Stimulated activated CD8-positive, alpha-beta memory T cell treated with anti-CD3 and anti-CD28 coated beads, Interleukin-4, amount 100 ng/mL, for 48 hours (primary cell): Measurements from ENCODE around the gene ARL11.

ENCODE experiments used
- DNase-seq: peaks from one replicate; pipeline ENCODE4 v3.0.0-alpha.2; 2020

ARL11 gene

DNA sequence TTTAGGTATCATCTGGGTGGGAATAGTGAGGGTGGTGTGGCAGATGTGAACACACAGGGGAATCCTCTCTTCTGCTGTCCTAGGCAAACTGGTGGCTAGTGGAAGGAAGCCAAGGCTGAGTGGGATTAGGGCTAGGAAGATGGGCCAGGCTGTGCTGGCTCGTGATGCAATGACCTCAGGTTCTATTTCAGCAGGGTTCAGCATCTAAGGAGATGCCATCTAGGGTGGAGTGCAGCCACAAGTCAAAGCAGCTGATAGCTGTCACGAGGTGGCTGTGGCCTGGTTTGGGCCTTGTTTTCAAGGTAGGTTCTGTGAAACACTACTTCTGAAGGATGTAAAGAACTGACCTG is 21.6 kb downstream of the ARL11 start:
- DNase-seq = no peak

DNA sequence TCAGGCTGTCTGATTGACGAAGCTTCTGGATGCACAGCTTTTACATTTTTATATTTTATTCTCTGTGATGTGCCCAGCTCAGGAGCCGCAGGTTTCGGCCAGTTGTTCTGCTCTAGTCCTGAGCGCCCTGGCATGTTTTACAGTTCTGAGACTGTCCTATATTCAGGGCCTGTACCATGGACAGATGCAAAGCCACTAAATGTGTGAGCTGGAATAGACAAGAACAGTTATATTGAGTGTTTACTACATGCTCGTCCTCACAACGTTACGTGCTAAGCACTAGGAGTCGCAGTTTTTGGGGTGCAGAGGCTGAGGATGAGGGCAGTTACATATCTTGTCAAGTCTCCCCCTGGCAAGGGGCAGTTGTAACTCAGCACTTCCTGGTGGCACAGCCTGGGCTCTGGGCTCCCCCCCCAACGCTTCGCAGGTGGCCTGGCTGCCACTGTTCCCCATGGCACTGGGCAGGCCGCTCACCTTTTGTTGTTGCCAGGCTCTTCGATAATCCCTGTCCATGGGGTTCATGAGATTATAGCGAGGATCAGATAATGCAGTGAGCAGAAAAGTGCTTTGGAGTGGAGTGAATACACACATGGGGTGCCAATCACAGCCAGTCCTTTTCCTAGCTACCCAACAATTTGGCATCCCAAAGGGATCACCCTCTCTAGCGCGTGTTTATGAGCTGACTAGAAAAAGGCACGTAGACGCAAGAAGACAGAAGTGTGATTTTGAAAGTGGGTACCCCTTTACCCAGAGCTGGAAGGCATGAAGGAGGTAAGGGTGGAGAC is 23.5 kb downstream of the ARL11 start:
- DNase-seq = no peak

DNA sequence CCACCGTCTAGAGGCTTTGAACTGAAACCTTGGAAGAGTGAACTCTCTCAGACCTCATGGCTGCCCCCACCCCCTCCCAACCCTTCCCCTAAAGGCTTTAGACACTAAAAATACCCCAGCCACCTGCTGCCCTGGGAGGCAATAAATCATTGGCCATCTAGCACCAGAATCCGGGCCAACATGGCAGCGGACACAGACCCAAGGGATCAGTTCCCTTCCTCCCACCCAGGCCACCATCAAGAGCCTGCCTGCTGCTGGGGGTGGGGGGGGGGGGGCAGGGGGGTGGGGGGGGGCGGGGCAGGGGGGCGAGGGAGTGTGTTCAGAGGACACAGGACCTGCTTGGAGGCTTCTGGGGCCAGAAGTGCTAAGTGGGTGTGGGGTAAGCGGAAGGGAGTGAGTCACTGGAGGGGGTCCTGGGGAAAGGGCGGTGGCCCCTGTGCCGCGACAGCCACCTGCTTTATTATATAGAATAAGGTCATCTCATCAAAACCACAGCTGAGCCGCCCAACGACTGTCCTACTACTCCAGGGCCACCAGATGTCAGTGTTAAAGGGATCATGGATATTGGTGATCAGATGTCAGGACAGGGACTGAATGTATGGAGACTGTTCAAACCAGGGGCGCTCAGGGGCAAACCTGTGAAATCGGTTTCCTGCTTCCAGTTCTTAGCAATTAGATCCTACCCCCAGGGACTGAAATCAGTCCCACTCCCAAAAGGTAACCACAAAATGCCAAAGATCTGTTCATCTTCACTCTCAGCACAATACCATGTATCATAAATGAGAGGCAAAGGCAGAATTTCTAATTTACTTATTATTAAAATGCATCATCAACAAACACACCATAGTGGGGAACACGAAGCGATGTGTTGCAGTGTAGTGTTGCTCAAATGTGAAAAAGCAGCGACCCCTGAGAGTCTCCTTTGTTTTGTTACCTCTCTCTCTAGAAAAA is 24.3 kb downstream of the ARL11 start:
- peak; percentile 29 for DNase-seq

DNA sequence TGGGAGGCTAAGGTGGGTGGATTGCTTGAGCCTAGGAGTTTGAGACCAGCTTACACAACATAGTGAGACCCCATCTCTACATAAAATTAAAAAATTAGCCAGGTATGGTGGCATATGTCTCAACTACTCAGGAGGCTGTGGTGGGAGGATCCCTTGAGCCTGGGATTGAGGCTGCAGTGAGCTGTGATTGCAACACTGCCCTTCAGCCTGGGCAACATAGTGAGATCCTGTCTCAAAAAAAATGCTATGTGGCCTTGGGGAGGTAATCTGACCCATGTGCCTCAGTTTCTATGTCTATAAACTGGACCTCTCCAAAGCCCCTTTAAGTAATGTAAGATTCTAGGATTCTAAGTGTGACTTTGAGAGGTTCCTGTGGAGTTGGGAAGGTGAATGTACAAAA is 25.2 kb downstream of the ARL11 start:
- DNase-seq = no peak

DNA sequence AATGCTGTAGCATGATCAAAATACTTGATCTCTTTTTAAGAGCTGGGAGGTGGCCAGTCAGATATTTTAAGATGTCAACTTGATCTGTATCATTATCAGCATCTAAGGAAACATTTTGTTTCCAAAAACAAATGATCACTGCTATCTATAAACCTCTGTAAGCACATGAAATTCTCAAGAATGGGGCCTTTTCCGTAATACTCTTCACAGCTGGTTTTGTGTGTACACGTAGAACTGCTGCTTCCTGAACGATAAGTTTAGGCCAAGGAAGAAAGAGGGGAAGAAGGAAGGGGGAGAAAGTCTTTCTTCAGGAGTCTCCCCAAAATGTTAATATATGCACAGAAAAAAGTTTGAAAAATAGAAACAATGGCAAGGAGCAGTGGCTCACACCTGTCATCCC is 25.7 kb downstream of the ARL11 start:
- DNase-seq = no peak

DNA sequence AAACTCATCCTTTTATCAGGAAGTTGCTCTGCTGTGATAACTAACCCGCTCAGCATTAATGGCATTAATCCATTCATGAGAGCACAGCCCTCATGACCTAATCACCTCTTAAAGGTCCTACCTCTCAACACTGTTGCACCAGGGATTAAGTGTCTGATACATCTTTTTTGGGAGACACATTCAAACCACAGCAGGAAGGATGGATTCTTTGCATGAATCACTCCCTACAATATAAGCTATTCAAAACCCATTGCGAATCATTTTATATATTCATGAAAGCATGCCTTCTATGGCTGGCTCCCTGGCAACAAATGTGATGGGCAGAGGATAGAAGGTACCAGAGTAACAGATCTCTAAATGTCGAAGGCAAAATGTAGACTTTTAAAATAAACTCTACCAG is 27.6 kb downstream of the ARL11 start:
- no peak for DNase-seq

DNA sequence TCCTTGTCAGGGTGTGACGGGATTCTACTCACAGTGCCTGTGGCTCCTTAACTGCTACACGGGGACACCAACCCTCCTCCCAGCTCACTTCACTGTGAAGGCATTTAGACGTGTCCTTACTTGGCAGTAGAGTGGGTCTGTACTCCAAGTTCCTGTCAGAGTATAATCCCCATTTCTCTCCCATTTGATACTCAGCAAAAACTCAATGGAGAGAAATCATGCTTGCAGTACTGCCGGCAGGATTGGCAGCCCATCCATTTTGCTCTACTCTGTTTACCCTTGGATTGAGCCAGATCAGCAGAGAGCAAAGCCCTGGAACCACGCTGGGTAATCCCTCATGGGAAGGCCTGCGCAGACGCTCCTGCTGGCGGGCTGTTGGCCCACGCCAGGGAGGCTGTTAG is 28.9 kb downstream of the ARL11 start:
- DNase-seq = no peak

DNA sequence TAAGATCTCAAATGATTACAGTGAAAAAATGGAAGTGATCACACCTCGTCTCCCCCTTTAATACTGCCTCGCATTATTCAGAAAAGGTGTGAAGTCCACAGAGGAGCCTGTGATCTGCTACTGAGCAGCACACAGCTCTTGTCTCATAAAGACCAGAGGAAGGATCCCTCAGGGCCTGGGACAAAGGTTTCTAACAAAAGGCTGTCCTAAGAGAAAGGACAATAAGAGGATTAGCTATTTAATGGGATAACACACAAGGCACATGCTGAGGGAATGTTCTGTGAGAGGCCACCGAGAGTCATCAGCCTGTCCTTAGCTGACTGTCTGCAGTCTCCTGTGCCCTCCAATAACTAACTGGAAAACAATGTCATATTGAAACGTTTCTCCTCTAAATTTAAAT is 36.3 kb downstream of the ARL11 start:
- no peak for DNase-seq

DNA sequence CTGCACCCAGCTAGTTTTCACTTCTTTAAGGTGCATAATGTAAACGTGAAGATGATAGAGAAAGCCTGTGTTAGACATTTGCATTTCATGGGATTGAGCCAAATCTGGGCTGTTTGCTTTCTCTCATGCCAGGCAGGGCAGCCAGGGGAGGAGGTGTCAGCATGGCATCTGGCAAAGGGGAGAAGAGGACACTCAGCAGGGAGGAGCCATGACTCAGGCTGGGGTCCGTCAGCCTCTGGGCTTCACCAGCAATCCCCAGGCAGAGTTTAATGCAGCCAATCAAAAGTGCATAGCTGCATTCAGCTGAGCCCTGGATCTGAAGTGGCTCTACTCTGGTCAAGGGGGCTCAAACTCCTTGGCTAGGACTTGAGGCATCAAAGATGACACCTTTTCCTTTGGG is 39.5 kb downstream of the ARL11 start:
- no peak for DNase-seq

DNA sequence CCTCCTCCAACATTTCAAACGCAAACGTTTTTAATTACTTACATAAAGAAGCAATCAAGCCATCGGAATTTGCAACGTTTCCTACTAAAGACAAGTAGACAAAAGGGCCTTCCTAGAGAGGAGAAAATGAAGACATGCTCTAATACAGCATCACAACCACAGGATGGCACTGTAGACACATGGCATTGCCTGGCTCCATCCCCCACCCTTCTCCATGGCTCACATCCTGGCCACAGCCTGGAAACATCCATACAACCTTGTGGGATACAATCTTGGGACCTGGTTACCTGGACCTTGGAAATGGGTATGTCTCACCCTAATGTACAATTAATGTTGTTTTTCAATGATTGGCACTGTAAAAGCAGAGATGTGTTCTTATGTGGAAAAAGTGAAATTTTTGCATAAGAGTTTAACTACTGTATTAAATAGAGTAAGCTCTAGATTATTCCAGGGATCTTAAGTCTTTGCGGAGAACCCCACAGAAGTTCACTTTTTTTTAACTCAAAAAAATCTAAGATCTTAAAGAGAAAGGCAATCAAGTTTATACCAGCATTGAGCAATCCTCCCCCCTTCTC is 41.5 kb downstream of the ARL11 start:
- peak; percentile 32 for DNase-seq

DNA sequence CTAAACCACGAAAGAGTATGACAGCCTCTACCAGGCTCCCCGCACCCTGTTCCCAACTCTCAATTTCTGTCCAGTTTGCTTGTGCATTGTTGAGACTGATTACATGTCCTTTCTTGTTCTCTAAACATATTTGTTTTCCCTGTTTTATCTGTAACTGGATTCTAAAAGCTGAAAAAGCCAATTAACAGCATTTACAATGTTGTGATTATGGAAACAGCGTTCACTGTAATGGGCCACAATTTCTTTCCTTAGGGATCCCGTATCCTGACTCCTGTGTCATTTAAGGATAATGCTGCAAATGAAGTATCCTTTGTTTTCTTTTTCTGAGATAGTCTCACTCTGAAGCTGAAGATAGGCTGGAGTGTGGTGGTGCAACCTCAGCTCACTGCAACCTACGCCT is 42.5 kb downstream of the ARL11 start:
- DNase-seq = no peak

DNA sequence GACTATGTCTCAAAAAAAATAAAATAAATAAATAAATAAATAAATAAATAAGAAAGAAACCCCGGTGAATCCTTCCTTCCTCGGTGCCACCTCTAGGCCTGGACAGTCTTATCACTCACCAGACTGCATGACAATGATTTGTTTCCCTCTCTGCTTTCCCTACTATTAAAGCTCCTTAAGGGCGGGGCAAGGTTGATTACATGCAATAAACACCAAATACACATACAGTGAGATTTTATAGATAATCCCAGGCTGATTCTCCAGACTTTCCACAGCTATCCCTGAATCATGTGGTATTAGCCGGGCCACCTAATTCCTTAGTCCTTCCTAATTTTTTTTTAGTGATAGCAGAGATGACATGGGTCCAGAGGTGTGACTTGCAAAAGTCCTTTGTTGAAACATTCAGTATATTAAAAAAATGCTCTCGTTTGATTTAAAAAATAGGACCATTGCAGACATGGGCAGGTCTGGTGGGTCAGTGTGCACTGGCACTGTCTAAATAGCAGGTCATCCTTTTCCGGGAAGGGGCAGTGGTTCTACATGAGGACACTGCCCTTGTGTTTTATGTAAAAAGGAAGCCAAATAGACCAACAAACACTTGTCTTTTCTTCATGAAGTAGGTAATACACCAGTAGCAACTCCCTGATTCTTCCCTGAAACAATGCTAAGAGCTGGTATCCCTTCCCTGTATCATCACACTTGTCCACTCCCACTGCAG is 48.4 kb downstream of the ARL11 start:
- DNase-seq = no peak

DNA sequence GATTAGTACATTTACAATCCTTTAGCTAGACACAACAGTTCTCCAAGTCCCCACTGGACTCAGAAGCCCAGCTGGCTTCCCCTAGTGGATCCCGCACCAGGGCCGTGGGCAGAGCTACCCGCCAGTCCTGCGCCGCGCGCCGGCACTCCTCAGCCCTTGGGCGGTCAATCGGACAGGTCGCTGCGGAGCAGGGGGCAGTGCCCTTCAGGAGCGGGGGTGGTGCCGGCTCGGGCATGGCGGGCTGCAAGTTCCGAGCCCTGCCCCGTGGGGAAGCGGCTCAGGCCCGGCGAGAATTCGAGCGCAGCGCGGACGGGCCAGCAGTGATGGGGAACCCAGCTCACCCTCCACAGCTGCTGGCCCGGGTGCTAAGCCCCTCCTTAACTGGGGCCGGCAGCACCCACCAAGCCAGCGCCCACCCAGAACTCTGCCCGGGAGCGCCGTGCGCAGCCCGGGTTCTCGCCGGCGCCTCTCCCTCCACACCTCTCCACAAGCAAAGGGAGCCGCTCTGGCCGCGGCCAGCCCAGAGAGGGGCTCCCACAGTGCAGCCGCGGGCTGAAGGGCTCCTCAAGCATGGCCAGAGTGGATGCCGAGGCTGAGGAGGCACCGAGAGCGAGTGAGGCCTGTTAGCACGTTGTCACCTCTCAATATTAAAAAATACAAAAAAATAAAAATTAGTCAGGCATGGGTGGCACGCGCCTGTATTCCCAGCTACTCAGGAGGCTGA is 50.0 kb downstream of the ARL11 start:
- no peak for DNase-seq

DNA sequence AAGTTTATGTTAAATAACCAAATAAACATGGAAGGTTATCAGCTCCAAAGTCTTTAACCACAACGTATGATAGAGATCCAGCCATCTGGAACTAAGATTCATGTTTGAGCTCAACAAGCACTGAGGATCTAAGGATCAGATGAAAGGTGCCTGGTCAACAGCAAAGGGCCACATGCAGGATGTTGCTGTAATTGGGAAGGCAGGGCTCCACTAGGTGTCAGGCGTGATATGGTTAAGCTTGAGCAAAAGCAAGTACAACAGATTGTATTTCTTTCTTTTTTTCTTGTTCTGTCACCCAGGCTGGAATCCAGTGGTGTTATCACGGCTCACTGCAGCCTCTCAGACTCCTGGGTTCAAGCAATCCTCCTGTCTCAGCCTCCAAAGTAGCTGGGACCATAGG is 50.9 kb downstream of the ARL11 start:
- DNase-seq = no peak

DNA sequence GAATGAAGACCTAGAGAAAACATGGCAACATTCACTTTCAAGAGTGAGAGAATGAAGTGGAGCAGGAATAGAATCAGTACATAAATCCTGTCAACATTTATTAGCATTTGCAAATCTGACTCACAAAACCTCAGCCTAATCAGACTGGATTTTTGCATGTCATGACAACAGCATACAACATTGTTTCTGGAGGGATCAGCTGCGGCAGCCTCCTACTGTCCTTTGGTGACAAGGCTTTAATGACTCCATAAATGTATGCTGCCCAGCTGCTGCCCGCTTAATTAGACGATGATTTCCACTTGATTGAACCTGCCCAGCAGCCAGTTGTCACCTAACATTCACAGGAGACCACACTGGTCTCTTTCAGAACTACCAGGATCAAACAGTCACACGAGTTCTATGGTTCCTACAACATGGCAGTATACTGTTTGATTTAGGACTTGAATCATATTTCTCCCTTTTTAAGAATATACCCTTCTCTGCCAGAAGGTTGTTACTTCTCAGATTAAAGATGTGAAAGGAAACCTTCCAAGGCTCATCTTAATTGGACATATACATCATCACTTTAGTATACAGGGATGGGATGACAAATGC is 53.6 kb downstream of the ARL11 start:
- no peak for DNase-seq
